HepG2 (cell line): ENCODE results near the gene MTA1. TPM values are rescaled to one million over a fixed set of nuclear protein-coding genes. Genes with fewer than 3 reads are reported as not detected.

ENCODE experiments used
- ERF ChIP-seq: IDR thresholded peaks from 2 replicates; pipeline ENCODE4 v1.6.1; 2018; ENCODE audit warnings: missing biosample characterization, missing genetic modification reagents
- IRF2 ChIP-seq: IDR thresholded peaks from 2 replicates; pipeline ENCODE4 v1.6.1; 2018; ENCODE audit warnings: missing genetic modification reagents, missing compliant biosample characterization
- KIAA2018 ChIP-seq: sonication (generic); formaldehyde crosslinking; IDR thresholded peaks from 2 replicates; pipeline ENCODE4 v1.5.0; 2020; ENCODE audit warnings: mild to moderate bottlenecking, missing genetic modification reagents, borderline replicate concordance
- PRPF4 ChIP-seq: fragments of 200-400 bp; formaldehyde crosslinking; IDR thresholded peaks from 2 replicates; pipeline ENCODE4 v1.6.1; 2016; ENCODE audit warnings: low read length, low read depth; ENCODE audit not compliant: poor library complexity, severe bottlenecking
- PTBP1 ChIP-seq: fragments of 200-400 bp; formaldehyde crosslinking; IDR thresholded peaks from 2 replicates; pipeline ENCODE4 v1.6.1; 2018; ENCODE audit warnings: low read length, low read depth; ENCODE audit not compliant: poor library complexity, severe bottlenecking
- RBAK ChIP-seq: sonication (generic); formaldehyde crosslinking; IDR thresholded peaks from 2 replicates; pipeline ENCODE4 v1.5.1; 2020; ENCODE audit warnings: mild to moderate bottlenecking, missing genetic modification reagents
- RXRA ChIP-seq: sonication (generic); formaldehyde crosslinking; IDR thresholded peaks from 2 replicates; pipeline ENCODE4 v1.5.1; 2020; ENCODE audit warnings: missing genetic modification reagents
- THAP9 ChIP-seq: sonication (generic); formaldehyde crosslinking; IDR thresholded peaks from 2 replicates; pipeline ENCODE4; 2020; ENCODE audit warnings: missing genetic modification reagents, mild to moderate bottlenecking, borderline replicate concordance
- ZNF274 ChIP-seq: sonication (generic); formaldehyde crosslinking; IDR thresholded peaks from 2 replicates; pipeline ENCODE4 v1.5.1; 2020; ENCODE audit warnings: mild to moderate bottlenecking, missing genetic modification reagents
- ZNF816 ChIP-seq: sonication (generic); formaldehyde crosslinking; IDR thresholded peaks from 2 replicates; pipeline ENCODE4 v1.8.0; 2022; ENCODE audit warnings: missing genetic modification reagents, mild to moderate bottlenecking, borderline replicate concordance
- polyA plus RNA-seq, 8 experiments: library from polyadenylated mRNA; depleted of rRNA in 3 of 8; stranded (reverse) in 7 of 8; unstranded in 1 of 8; fragments of >200 nt; fragmentation: Illumina TruSeq in 4 of 8; extraction: Trizol in 4 of 8; gene quantifications; 2 replicates each; pipeline versions ENCODE4 v1.2.1 to v1.2.3, GENCODE V29; 2011 to 2016; ENCODE audit warnings: low read depth in 4 of 8, missing spikeins in 1 of 8, mixed read lengths in 1 of 8; ENCODE audit not compliant: insufficient read depth in 1 of 8
- total RNA-seq, 5 experiments: library from RNA; depleted of rRNA; stranded (reverse); fragments of >200 nt; fragmentation: Illumina TruSeq; extraction: Trizol; gene quantifications; 2 replicates each; pipeline ENCODE4 v1.2.3, GENCODE V29; 2016; ENCODE audit warnings: low read depth in 1 of 5
- TF ChIP-seq, protein P1 (sequence below): sonication (generic); formaldehyde crosslinking; IDR thresholded peaks from 2 replicates; pipeline ENCODE4 v1.4.0; 2020; ENCODE audit warnings: missing genetic modification reagents, mild to moderate bottlenecking, borderline replicate concordance
- TF ChIP-seq, protein P2 (sequence below): IDR thresholded peaks from 2 replicates; pipeline ENCODE4 v1.6.1; 2016; ENCODE audit warnings: low read depth, borderline replicate concordance

The MTA1 gene
- total and polyA plus RNA-seq, 2 of the 13 experiments (the other 11 are each of a cell fraction or from before 2014, with no cell fraction given) = 35.2 to 85.8 TPM

GRCh38 chr14:105480807-105481801, 61.5 kb downstream of the MTA1 start (continued):
- TF ChIP-seq, protein P1, sequence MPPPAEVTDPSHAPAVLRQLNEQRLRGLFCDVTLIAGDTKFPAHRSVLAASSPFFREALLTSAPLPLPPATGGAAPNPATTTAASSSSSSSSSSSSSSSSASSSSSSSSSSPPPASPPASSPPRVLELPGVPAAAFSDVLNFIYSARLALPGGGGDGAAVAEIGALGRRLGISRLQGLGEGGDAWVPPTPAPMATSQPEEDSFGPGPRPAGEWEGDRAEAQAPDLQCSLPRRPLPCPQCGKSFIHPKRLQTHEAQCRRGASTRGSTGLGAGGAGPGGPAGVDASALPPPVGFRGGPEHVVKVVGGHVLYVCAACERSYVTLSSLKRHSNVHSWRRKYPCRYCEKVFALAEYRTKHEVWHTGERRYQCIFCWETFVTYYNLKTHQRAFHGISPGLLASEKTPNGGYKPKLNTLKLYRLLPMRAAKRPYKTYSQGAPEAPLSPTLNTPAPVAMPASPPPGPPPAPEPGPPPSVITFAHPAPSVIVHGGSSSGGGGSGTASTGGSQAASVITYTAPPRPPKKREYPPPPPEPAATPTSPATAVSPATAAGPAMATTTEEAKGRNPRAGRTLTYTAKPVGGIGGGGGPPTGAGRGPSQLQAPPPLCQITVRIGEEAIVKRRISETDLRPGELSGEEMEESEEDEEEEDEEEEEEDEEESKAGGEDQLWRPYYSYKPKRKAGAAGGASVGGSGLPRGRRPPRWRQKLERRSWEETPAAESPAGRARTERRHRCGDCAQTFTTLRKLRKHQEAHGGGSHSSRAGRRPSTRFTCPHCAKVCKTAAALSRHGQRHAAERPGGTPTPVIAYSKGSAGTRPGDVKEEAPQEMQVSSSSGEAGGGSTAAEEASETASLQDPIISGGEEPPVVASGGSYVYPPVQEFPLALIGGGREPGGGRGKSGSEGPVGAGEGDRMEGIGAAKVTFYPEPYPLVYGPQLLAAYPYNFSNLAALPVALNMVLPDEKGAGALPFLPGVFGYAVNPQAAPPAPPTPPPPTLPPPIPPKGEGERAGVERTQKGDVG (CRISPR knock-in tag) = peak; percentile 61; the same call in 1 of the 2 replicates
- no peak for TF ChIP-seq KIAA2018 (CRISPR knock-in tag)
- TF ChIP-seq ZNF816 (CRISPR knock-in tag) = no peak; the same call in 1 of the 2 replicates
- peak; percentile 83; the same call in 1 of the 2 replicates for TF ChIP-seq ZNF274 (CRISPR knock-in tag)
- peak; percentile 40; the same call in 1 of the 2 replicates for TF ChIP-seq THAP9 (CRISPR knock-in tag)
- TF ChIP-seq RBAK (CRISPR knock-in tag) = no peak
- TF ChIP-seq IRF2 (CRISPR knock-in tag) = peak; percentile 63; the same call in 1 of the 2 replicates
- TF ChIP-seq ERF (CRISPR knock-in tag) = no peak
- TF ChIP-seq PTBP1 = no peak
- peak; percentile 59; the same call in 1 of the 2 replicates for TF ChIP-seq RXRA (CRISPR knock-in tag)
- TF ChIP-seq, protein P2, sequence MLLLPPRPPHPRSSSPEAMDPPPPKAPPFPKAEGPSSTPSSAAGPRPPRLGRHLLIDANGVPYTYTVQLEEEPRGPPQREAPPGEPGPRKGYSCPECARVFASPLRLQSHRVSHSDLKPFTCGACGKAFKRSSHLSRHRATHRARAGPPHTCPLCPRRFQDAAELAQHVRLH = peak; percentile 53; the same call in 1 of the 2 replicates
- TF ChIP-seq PRPF4 = no peak
